ENCODE measurements around the gene FAM47E. TPM values are rescaled to one million over a fixed set of nuclear protein-coding genes. Genes with fewer than 3 reads are reported as not detected.

The FAM47E gene
- total and polyA plus RNA-seq, 2 donors (not counting 3 experiments of a cell fraction or from before 2014, with no cell fraction given), result 0.11 TPM; not detected in 1

DNA sequence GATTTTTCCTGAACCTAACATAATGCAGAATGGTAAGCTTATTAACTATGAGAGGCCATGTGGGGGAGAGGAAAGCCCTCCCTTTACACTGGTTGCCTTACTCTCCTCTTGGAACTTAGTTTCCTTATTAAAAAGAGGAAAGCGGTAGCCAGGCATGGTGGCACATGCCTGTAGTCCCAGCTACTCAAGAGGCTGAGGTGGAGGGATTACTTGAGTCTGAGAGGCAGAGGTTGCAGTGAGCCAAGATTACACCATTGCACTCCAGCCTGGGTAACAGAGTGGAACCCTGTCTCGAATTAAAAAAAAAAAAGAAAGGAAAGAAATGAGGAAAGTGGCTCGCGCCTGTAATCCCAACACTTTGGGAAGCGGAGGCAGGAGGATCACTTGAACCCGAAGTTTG is 2.0 kb downstream of the FAM47E start:
- H3K4me1 ChIP-seq (ENCODE audit: control insufficient read depth, extremely low read depth, insufficient read depth, low read length), result peaks cover 3% of the 10 kb centered on the region
- H4K20me1 ChIP-seq (replicated peaks; ENCODE audit: control insufficient read depth, extremely low read depth, insufficient read depth, low read length), result no peaks in the 10 kb centered on the region
- no peak overlapping the region for H3K9ac ChIP-seq (replicated peaks; ENCODE audit: extremely low read depth, insufficient read depth, low read length)
- H3K9me1 ChIP-seq (replicated peaks; ENCODE audit: control insufficient read depth, extremely low read depth, insufficient read depth, low read length), result no peaks in the 10 kb centered on the region
- H2AFZ ChIP-seq (ENCODE audit: low read depth, low read length), result no peak overlapping the region
- no TSS peak for BruUV-seq (replicated peaks)
- peaks cover 48 to 66% of the 10 kb centered on the region in 2 experiments for H3K27me3 ChIP-seq (ENCODE audit: control insufficient read depth in 2 of 2, insufficient read depth in 2 of 2, low read length in 2 of 2)
- FAIRE-seq, result no peak
- H3K27ac ChIP-seq (ENCODE audit: insufficient read depth, low read depth, low read length), result no peak overlapping the region
- intact Hi-C loops (cut with micrococcal nuclease), result no loop called here
- H3K79me2 ChIP-seq (ENCODE audit: control insufficient read depth, insufficient read depth, low read length), result no peaks in the 10 kb centered on the region
- POLR2A ChIA-PET, result no interaction called here
- no peak overlapping the region for H3K4me3 ChIP-seq (replicated peaks in 1 of 3; ENCODE audit: insufficient read depth in 1 of 3, low read depth in 1 of 3, low read length in 3 of 3)
- dilution Hi-C loops (cut with MboI; ENCODE audit: extremely low pct_ligation_motif_present, low sequenced_read_pairs), result no loop called here
- H3K9me3 ChIP-seq (replicated peaks; ENCODE audit: control insufficient read depth, insufficient read depth, low read length), result no peaks in the 10 kb centered on the region
- H3K4me2 ChIP-seq (ENCODE audit: insufficient read depth, low read length), result no peak overlapping the region
- DNase-seq (ENCODE audit: low read depth, low spot score), result no peak
- CTCF ChIA-PET, result interaction anchor here (1.5 to 3.1 kb wide), 2 partner anchors 73 to 125 kb away, joined by 4 to 17 read pairs; no protein-coding TSS in a partner anchor
- TF ChIP-seq POLR2AphosphoS5 (IDR thresholded peaks at IDR 0.05; ENCODE audit: insufficient read depth, low read depth, low read length), result no peak
- TF ChIP-seq, protein P1, sequence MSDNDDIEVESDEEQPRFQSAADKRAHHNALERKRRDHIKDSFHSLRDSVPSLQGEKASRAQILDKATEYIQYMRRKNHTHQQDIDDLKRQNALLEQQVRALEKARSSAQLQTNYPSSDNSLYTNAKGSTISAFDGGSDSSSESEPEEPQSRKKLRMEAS (IDR thresholded peaks at IDR 0.05; ENCODE audit: insufficient read depth, insufficient read length), result no peak
- no peak for TF ChIP-seq MYC (IDR thresholded peaks at IDR 0.05; ENCODE audit: low read depth, low read length)
- no peak for TF ChIP-seq POLR2A (IDR thresholded peaks at IDR 0.05; ENCODE audit: low read depth, low read length)
- TF ChIP-seq EZH2 (IDR thresholded peaks at IDR 0.05; ENCODE audit: borderline replicate concordance, low read depth, low read length, severe bottlenecking), result no peak
- TF ChIP-seq, protein P2, sequence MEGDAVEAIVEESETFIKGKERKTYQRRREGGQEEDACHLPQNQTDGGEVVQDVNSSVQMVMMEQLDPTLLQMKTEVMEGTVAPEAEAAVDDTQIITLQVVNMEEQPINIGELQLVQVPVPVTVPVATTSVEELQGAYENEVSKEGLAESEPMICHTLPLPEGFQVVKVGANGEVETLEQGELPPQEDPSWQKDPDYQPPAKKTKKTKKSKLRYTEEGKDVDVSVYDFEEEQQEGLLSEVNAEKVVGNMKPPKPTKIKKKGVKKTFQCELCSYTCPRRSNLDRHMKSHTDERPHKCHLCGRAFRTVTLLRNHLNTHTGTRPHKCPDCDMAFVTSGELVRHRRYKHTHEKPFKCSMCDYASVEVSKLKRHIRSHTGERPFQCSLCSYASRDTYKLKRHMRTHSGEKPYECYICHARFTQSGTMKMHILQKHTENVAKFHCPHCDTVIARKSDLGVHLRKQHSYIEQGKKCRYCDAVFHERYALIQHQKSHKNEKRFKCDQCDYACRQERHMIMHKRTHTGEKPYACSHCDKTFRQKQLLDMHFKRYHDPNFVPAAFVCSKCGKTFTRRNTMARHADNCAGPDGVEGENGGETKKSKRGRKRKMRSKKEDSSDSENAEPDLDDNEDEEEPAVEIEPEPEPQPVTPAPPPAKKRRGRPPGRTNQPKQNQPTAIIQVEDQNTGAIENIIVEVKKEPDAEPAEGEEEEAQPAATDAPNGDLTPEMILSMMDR (IDR thresholded peaks at IDR 0.05; ENCODE audit: extremely low read depth in 1 of 2, insufficient read depth in 1 of 2, low read depth in 1 of 2, low read length in 2 of 2), result no peak
- no peak for TF ChIP-seq JUN (IDR thresholded peaks at IDR 0.05; ENCODE audit: borderline replicate concordance, insufficient read depth, insufficient read length, low read depth)
- TF ChIP-seq FOS (IDR thresholded peaks at IDR 0.05; ENCODE audit: borderline replicate concordance, insufficient read depth, low read length), result no peak
- TF ChIP-seq GATA2 (IDR thresholded peaks at IDR 0.05; ENCODE audit: insufficient read depth, insufficient read length, low read depth, low read length), result no peak
- H3K36me3 ChIP-seq (ENCODE audit: control insufficient read depth in 2 of 2, extremely low read depth in 1 of 2, insufficient read depth in 2 of 2, low read length in 2 of 2), result no peaks in the 10 kb centered on the region

Data from endothelial cell of umbilical vein (primary cell).